ENCODE measurements around the gene EPC1.
"Not testable (repeated sequence)": the region's sequence is repeated elsewhere in the genome, so short reads cannot be mapped to it uniquely, and the experiment has no call there.

Gene EPC1

GRCh38 chr10:32226624-32227023, 120.3 kb downstream of the EPC1 start:
- no peak overlapping the region for H3K27ac ChIP-seq (ENCODE audit: low read length)
- peaks cover 2% of the 10 kb centered on the region for H3K9me3 ChIP-seq (ENCODE audit: control insufficient read depth, low read depth, low read length)
- peaks cover 2% of the 10 kb centered on the region for H3K4me1 ChIP-seq (ENCODE audit: control insufficient read depth, low read depth, low read length)
- H3K9ac ChIP-seq (ENCODE audit: low read length) = no peak overlapping the region
- H3K36me3 ChIP-seq (ENCODE audit: control insufficient read depth, low read depth, low read length) = no peaks in the 10 kb centered on the region
- H3K27me3 ChIP-seq (ENCODE audit: control insufficient read depth, insufficient read depth, low read length) = no peaks in the 10 kb centered on the region
- H3K4me3 ChIP-seq (ENCODE audit: low read length) = no peak overlapping the region

DNA sequence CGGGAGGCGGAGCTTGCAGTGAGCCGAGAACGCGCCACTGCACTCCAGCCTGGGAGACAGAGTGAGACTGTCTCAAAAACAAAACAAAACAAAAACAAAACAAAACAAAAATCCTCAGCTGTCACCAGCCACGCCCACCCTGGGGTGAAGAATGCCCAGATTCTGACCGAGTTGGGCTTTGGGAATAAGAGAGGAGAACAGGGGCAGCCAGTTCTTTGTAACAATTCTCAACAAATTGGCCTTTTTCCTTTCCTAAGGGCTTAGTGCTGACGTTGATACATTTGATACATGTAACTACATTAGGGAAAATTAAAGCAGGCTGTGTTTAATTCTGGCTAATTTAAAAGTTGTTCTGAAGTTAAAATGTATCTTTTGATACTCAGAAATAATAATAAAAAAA, 121.0 kb downstream of the EPC1 start:
- H3K4me3 ChIP-seq (ENCODE audit: low read length) = no peak overlapping the region
- no peak overlapping the region for H3K27ac ChIP-seq (ENCODE audit: low read length)

GRCh38 chr10:32222376-32222775, 124.6 kb downstream of the EPC1 start:
- H3K4me1 ChIP-seq (ENCODE audit: control insufficient read depth, low read depth, low read length); H3K9ac ChIP-seq (ENCODE audit: low read length); H3K27me3 ChIP-seq (ENCODE audit: control insufficient read depth, insufficient read depth, low read length); H3K9me3 ChIP-seq (ENCODE audit: control insufficient read depth, low read depth, low read length); H3K27ac ChIP-seq (ENCODE audit: low read length); H3K36me3 ChIP-seq (ENCODE audit: control insufficient read depth, low read depth, low read length); H3K4me3 ChIP-seq (ENCODE audit: low read length): not testable (repeated sequence)

More for the DNA sequence above, 121.0 kb downstream of the EPC1 start:
- Histone ChIP-seq H3K9ac (ENCODE audit: low read length) (no peak overlapping the region), H3K36me3 (ENCODE audit: control insufficient read depth, low read depth, low read length) (no peaks in the 10 kb centered on the region), H3K4me1 (ENCODE audit: control insufficient read depth, low read depth, low read length) (no peaks in the 10 kb centered on the region), H3K9me3 (ENCODE audit: control insufficient read depth, low read depth, low read length) (peaks cover 2% of the 10 kb centered on the region), H3K27me3 (ENCODE audit: control insufficient read depth, insufficient read depth, low read length) (no peaks in the 10 kb centered on the region)

- H3K4me1 ChIP-seq (ENCODE audit: control insufficient read depth, low read depth, low read length); H3K9ac ChIP-seq (ENCODE audit: low read length): not testable (repeated sequence)
Observed at GRCh38 chr10:32219156-32219555, 127.8 kb downstream of the EPC1 start.

GRCh38 chr10:32218206-32219044, 128.5 kb downstream of the EPC1 start:
- not testable (repeated sequence) for H3K27me3 ChIP-seq (ENCODE audit: control insufficient read depth, insufficient read depth, low read length); H3K9ac ChIP-seq (ENCODE audit: low read length); H3K9me3 ChIP-seq (ENCODE audit: control insufficient read depth, low read depth, low read length); H3K27ac ChIP-seq (ENCODE audit: low read length); H3K4me1 ChIP-seq (ENCODE audit: control insufficient read depth, low read depth, low read length); H3K36me3 ChIP-seq (ENCODE audit: control insufficient read depth, low read depth, low read length); H3K4me3 ChIP-seq (ENCODE audit: low read length)

More at GRCh38 chr10:32219156-32219555, 127.8 kb downstream of the EPC1 start:
- not testable (repeated sequence) for H3K27me3 ChIP-seq (ENCODE audit: control insufficient read depth, insufficient read depth, low read length); H3K27ac ChIP-seq (ENCODE audit: low read length); H3K4me3 ChIP-seq (ENCODE audit: low read length); H3K9me3 ChIP-seq (ENCODE audit: control insufficient read depth, low read depth, low read length); H3K36me3 ChIP-seq (ENCODE audit: control insufficient read depth, low read depth, low read length)
